GM12892 (cell line): Measurements from ENCODE around the gene IFNLR1. TPM values are rescaled to one million over a fixed set of nuclear protein-coding genes. Genes with fewer than 3 reads are reported as not detected.

Experiments used
- DNase-seq: peaks from one replicate; pipeline ENCODE4 v3.0.0; 2011; ENCODE audit not compliant: insufficient read length
- FAIRE-seq: peaks from 2 replicates; lab custom pipeline; 2011; peaks lifted over from hg19 to GRCh38; lab: Jason Lieb, UNC
- POLR2A ChIP-seq: IDR thresholded peaks from 2 replicates; pipeline ENCODE4 v1.6.1; 2011; ENCODE audit warnings: low read depth, low read length, control low read depth
- POLR2AphosphoS5 ChIP-seq: IDR thresholded peaks from 2 replicates; pipeline ENCODE4 v1.6.1; 2011; ENCODE audit warnings: low read depth, low read length, control low read depth
- TAF1 ChIP-seq: IDR thresholded peaks from 2 replicates; pipeline ENCODE4 v1.6.1; 2011; ENCODE audit warnings: low read depth, mild to moderate bottlenecking, control low read depth, low read length, borderline replicate concordance
- polyA plus RNA-seq: library from polyadenylated mRNA; unstranded; fragments of >200 nt; gene quantifications from one replicate; pipeline ENCODE4 v1.2.1, GENCODE V29; 2012; ENCODE audit warnings: missing spikeins, inconsistent platforms; ENCODE audit not compliant: missing spikeins

Gene IFNLR1
- polyA plus RNA-seq: 5.3 TPM

- TF ChIP-seq POLR2A: peak; percentile 61; the same call in 1 of the 2 replicates
- no peak for TF ChIP-seq POLR2AphosphoS5
- DNase-seq (peak; percentile 85), FAIRE-seq (peak; percentile 80)
These were observed at the start of gene IFNLR1 for GRCh38 chr1:24186993-24187790. Gene IFNLR1 (minus strand): TSS chr1:24187289. CDS start chr1:24187248, 41 bp downstream.

DNA sequence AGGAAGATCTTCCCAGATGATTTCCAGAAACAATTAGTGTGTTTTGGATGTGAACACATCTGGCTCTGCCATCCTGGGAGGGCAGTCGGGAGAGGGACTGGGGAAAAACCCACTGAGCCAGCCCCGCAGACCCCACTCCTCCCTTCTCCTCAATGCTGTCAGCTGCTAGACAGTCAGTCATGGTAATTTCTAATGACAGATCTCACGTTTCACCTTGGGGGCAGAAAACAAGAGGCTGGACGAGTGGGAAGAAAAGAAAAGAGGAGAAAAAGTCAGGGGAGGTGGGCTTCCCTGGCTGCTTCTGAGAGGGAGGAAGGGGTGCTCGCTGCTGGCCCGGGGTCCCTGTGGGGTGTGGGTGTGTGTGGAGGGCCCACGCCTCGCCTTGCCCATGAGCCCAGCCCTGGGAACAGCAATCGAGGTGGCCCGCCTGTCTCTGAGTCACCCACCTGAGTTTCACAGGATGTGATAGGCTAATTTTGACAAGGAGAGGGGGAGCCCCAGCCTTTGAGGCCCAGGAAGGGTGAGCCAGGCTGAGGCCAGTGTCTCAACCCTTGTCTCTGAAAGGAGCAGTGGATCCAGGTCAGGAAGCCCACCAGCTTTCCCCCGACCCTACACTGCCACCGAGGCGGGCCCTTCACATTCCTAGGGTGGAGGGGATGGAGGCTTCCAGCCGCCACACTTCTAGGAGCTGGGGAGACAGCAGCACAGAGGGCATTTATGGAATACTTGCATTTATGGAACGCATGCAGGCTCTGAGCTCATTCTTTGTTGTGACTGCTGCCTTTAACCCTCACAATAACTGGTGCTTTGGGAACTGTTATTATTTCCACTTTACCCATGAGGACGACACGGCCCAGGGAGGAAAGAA, 49.1 kb upstream of the IFNLR1 start:
- peak; percentile 66 for FAIRE-seq
- TF ChIP-seq TAF1 (no peak), POLR2A (no peak), POLR2AphosphoS5 (no peak)
- peak; percentile 61 for DNase-seq

DNA sequence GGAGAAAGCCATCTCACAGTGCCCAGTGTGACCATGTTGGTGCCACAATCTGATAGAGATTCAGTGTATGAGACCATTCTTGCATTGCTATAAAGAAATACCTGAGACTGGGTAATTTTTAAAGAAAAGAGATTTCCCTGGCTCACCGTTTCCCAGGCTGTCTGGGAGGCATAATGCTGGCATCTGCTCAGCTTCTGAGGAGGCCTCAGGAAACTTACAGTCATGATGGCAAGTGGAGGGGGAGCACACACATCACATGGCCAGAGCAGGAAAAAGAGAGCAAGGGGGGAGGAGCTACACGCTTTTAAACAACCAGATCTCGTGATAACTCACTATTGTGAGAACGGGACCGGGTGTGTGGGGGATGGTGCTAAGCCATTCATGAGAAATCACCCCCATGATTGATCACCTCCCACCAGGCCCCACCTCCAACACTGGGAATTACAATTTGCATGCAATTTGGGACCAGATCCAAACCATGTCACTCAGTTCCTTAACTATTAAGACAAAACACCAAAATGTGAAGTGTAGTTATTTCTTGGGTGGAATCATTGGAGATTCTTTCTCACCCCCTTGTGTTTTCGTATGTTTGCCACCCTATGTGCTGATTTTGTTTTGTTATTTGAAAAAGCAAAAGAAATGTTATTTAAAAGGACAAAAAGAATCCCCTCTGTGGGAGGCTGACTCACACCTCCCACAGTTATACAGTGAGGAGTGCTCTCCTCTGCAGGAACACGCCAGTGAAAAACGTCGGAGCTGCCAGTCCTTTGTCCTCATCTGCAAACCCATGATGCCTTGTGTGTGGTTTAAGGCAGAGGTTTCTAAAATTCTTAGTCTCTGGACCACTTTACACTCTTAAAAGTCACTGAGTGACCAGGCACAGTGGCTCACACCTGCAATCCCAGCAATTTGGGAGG, 46.9 kb upstream of the IFNLR1 start:
- FAIRE-seq (no peak), DNase-seq (no peak)
- TF ChIP-seq POLR2AphosphoS5 (no peak), TAF1 (no peak), POLR2A (no peak)

- no peak for DNase-seq
- no peak for FAIRE-seq
- no peak for TF ChIP-seq TAF1
- no peak for TF ChIP-seq POLR2A
- TF ChIP-seq POLR2AphosphoS5: no peak
These were observed 44.6 kb upstream of the IFNLR1 start for GRCh38 chr1:24231701-24232100.

- DNase-seq (no peak), FAIRE-seq (peak; percentile 88)
- TF ChIP-seq POLR2A: no peak
- no peak for TF ChIP-seq POLR2AphosphoS5
These were observed 41.2 kb upstream of the IFNLR1 start for GRCh38 chr1:24228311-24228710.

- FAIRE-seq: peak; percentile 87
- TF ChIP-seq POLR2AphosphoS5 (no peak), POLR2A (no peak), TAF1 (no peak)
- DNase-seq: no peak
These were observed 39.7 kb upstream of the IFNLR1 start for GRCh38 chr1:24226749-24227148.

- DNase-seq: no peak
- TF ChIP-seq TAF1 (no peak), POLR2AphosphoS5 (no peak), POLR2A (no peak)
- FAIRE-seq: no peak
These were observed 37.7 kb upstream of the IFNLR1 start for GRCh38 chr1:24224761-24225160.

DNA sequence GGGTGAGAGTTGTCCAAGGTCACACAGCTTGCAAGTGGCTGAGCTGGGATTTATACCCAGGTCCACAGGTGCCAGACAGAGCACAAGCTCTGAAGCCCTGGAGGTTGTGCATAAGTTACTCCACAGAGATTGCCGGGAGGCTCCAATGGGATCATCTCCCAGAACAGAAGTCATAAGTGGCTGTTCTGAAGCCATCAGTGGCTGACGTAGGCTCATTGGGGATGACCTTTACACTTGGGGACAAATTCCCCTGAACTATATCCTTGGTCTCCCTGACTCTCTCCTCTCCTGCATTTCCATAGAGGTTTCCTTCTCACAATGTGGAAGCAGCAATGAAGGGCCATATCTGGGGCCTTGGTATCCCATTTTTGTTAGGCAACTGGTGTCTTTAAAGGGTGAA, 37.0 kb upstream of the IFNLR1 start:
- TF ChIP-seq POLR2AphosphoS5 (no peak), POLR2A (no peak), TAF1 (no peak)
- FAIRE-seq: no peak

DNA sequence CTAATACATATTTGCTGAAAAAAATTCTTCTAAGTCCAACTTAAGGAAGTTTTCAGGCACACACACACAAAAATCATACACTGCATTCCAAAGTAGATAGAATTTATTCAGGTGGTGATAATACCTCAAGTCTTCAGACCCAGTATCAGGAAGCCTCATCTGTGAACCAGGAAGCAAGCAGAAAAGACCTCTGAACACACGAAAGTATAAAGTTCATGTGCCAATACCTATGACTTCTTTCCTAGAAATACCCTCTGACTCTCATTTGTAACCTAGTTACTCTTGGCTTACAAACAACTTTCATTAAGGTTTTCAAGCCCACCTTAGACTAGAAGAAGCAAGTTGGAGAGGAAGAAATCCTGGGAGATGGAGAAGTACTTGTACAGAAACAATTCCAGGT, 35.7 kb upstream of the IFNLR1 start:
- DNase-seq (no peak), FAIRE-seq (peak; percentile 36)
- no peak for TF ChIP-seq POLR2A
- TF ChIP-seq TAF1: no peak
- no peak for TF ChIP-seq POLR2AphosphoS5

More for the DNA sequence above, 37.0 kb upstream of the IFNLR1 start:
- no peak for DNase-seq

DNA sequence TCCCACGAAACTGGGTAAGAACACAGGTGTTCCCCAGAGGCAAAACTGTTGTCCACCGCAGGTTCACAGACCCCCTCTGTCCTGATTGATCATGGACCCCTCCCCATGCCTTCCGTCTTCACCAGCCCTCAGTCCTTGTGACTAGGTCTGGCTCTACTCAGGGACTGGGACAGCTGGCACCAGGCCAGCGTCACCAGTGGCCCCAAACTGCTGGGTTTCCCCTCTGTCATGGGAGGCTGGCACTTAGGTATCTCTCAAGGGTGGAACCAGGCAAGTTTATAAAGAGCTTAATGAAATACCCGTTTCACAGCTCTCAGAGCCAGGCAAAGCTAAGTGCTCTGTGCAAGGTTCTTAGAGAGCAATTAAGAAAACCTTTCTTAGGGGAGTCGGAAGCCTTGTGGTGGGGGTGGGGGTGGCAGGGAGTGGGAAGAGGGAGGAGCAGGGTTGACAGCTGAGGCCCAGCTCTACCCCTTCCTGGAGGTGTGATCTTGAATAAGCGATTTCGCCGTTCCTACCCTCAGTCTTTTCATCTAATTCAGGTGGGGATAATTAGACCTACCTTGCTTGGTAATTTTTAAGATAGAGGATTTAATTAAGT, 35.0 kb upstream of the IFNLR1 start:
- no peak for TF ChIP-seq TAF1
- TF ChIP-seq POLR2AphosphoS5: no peak
- TF ChIP-seq POLR2A: no peak
- no peak for DNase-seq
- FAIRE-seq: no peak

DNA sequence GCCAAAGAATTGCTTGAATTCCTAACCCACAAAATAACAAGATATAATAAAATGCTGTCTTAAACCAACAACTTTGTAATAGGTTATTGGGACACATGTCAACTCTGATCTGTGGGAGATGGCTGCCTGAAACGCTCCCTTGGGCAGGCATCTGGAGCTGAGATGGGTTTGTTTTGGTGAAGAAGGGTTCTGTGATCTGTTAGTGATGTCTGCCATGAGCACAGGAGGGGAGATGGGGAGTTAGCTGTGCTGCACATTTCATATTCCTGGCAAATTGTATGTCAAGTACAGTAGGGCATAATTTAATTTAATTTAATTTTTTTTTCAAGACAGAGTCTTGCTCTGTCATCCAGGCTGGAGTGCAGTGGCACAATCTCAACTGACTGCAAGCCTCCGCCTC, 34.2 kb upstream of the IFNLR1 start:
- DNase-seq (no peak), FAIRE-seq (no peak)
- TF ChIP-seq TAF1 (no peak), POLR2A (no peak), POLR2AphosphoS5 (no peak)
